Lower leg skin (tissue), 3 donors: Measurements from ENCODE around the gene KIF18B.

Experiments used
- POLR2A ChIP-seq, 2 donors: fragments of 450-650 bp; IDR thresholded peaks; one replicate each; pipeline ENCODE4 v1.6.1; 2016 to 2017; ENCODE audit warnings: antibody characterized with exemption in 2 of 2, mild to moderate bottlenecking in 1 of 2, moderate library complexity in 1 of 2
- TF ChIP-seq, protein P1 (sequence below), 3 donors: fragments of 450-650 bp; IDR thresholded peaks; one replicate each; pipeline ENCODE4 v1.5.1; 2016; ENCODE audit warnings: antibody characterized with exemption in 3 of 3, mild to moderate bottlenecking in 3 of 3, moderate library complexity in 2 of 3

GRCh38 chr17:44982113-44982702, 34.6 kb upstream of the KIF18B start:
- TF ChIP-seq, protein P1, sequence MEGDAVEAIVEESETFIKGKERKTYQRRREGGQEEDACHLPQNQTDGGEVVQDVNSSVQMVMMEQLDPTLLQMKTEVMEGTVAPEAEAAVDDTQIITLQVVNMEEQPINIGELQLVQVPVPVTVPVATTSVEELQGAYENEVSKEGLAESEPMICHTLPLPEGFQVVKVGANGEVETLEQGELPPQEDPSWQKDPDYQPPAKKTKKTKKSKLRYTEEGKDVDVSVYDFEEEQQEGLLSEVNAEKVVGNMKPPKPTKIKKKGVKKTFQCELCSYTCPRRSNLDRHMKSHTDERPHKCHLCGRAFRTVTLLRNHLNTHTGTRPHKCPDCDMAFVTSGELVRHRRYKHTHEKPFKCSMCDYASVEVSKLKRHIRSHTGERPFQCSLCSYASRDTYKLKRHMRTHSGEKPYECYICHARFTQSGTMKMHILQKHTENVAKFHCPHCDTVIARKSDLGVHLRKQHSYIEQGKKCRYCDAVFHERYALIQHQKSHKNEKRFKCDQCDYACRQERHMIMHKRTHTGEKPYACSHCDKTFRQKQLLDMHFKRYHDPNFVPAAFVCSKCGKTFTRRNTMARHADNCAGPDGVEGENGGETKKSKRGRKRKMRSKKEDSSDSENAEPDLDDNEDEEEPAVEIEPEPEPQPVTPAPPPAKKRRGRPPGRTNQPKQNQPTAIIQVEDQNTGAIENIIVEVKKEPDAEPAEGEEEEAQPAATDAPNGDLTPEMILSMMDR (IDR thresholded peaks at IDR 0.05), result no peak
- TF ChIP-seq POLR2A (IDR thresholded peaks at IDR 0.05), result no peak
